MM.1S (cell line): ENCODE measurements around the gene RNF220.

ENCODE experiments used
- EZH2phosphoT487 ChIP-seq: fragments of 300-600 bp; sonication (generic); IDR thresholded peaks from 2 replicates; pipeline ENCODE4 v1.6.1; 2018; ENCODE audit warnings: antibody characterized with exemption, low read length
- TF ChIP-seq, protein P1 (sequence below): fragments of 300-600 bp; sonication (generic); IDR thresholded peaks from 2 replicates; pipeline ENCODE4 v1.5.1; 2016; ENCODE audit warnings: antibody characterized with exemption, low read length, mixed read lengths

DNA sequence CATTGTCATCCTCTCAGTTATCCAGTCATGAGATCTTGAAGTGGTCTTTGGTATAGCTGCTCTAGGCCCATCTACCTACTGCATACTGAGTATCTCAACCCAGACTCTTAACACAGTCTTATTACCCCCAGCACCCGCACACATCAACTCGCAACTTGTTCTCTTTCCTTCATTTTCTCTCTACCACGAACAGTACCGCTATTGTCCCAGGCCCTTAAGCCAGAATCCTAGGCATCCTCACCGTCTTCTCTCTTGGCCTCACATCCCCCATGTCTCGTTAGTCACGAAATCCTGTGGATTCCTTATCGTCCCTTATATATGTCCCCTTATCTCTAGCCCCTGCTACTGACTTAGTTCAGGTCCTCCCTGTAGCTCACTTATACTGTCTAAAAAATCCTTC lies 142.8 kb downstream of the RNF220 start:
- TF ChIP-seq EZH2phosphoT487 = no peak
- TF ChIP-seq, protein P1, sequence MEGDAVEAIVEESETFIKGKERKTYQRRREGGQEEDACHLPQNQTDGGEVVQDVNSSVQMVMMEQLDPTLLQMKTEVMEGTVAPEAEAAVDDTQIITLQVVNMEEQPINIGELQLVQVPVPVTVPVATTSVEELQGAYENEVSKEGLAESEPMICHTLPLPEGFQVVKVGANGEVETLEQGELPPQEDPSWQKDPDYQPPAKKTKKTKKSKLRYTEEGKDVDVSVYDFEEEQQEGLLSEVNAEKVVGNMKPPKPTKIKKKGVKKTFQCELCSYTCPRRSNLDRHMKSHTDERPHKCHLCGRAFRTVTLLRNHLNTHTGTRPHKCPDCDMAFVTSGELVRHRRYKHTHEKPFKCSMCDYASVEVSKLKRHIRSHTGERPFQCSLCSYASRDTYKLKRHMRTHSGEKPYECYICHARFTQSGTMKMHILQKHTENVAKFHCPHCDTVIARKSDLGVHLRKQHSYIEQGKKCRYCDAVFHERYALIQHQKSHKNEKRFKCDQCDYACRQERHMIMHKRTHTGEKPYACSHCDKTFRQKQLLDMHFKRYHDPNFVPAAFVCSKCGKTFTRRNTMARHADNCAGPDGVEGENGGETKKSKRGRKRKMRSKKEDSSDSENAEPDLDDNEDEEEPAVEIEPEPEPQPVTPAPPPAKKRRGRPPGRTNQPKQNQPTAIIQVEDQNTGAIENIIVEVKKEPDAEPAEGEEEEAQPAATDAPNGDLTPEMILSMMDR = no peak
